SK-N-SH treated with all-trans-retinoic acid at 6 μM for 48 hours (cell line): ENCODE results near the gene HMGCS2.

ENCODE experiments used
- ARNTL ChIP-seq: fragments of 450-650 bp; formaldehyde crosslinking; IDR thresholded peaks from 2 replicates; pipeline ENCODE4 v1.5.0; 2020; ENCODE audit warnings: low read depth, mild to moderate bottlenecking, moderate library complexity, borderline replicate concordance
- BACH2 ChIP-seq: fragments of 250-450 bp; sonication (Bioruptor Pico); IDR thresholded peaks from 2 replicates; pipeline ENCODE4 v1.9.0; 2021; ENCODE audit warnings: mild to moderate bottlenecking, borderline replicate concordance
- CREB5 ChIP-seq: fragments of 250-450 bp; sonication (Bioruptor Pico); IDR thresholded peaks from 2 replicates; pipeline ENCODE4 v1.5.1; 2020; ENCODE audit warnings: low read depth, mild to moderate bottlenecking, moderate library complexity
- CSDC2 ChIP-seq: fragments of 250-450 bp; sonication (Bioruptor Pico); IDR thresholded peaks from 2 replicates; pipeline ENCODE4 v1.5.0; 2020; ENCODE audit warnings: mild to moderate bottlenecking, moderate library complexity
- CSRNP3 ChIP-seq: fragments of 250-450 bp; sonication (Bioruptor Pico); IDR thresholded peaks from 2 replicates; pipeline ENCODE4 v1.5.1; 2021; ENCODE audit warnings: mild to moderate bottlenecking, moderate library complexity
- ISL1 ChIP-seq: fragments of 250-450 bp; sonication (Bioruptor Pico); IDR thresholded peaks from 2 replicates; pipeline ENCODE4 v2.1.2; 2022; ENCODE audit warnings: mild to moderate bottlenecking, moderate library complexity
- PATZ1 ChIP-seq: fragments of 250-450 bp; sonication (Bioruptor Pico); IDR thresholded peaks from 2 replicates; pipeline ENCODE4 v1.8.0; 2020; ENCODE audit warnings: mild to moderate bottlenecking, moderate library complexity, borderline replicate concordance
- POU6F1 ChIP-seq: fragments of 250-450 bp; sonication (Bioruptor Pico); IDR thresholded peaks from 2 replicates; pipeline ENCODE4 v1.8.0; 2021; ENCODE audit warnings: low read depth, mild to moderate bottlenecking, moderate library complexity, borderline replicate concordance
- RARB ChIP-seq: fragments of 250-450 bp; sonication (Bioruptor Pico); IDR thresholded peaks from 2 replicates; pipeline ENCODE4 v1.8.0; 2021; ENCODE audit warnings: mild to moderate bottlenecking, moderate library complexity
- TCF4 ChIP-seq: fragments of 250-450 bp; sonication (Bioruptor Pico); IDR thresholded peaks from 2 replicates; pipeline ENCODE4 v1.8.0; 2021; ENCODE audit warnings: mild to moderate bottlenecking, moderate library complexity, borderline replicate concordance
- TSHZ2 ChIP-seq: fragments of 250-450 bp; sonication (Bioruptor Pico); IDR thresholded peaks from 2 replicates; pipeline ENCODE4 v1.5.0; 2020; ENCODE audit warnings: mild to moderate bottlenecking, moderate library complexity
- ZFP3 ChIP-seq: fragments of 250-450 bp; sonication (Bioruptor Pico); IDR thresholded peaks from 2 replicates; pipeline ENCODE4 v1.5.0; 2020; ENCODE audit warnings: mild to moderate bottlenecking, moderate library complexity
- ZFP30 ChIP-seq: fragments of 450-650 bp; formaldehyde crosslinking; IDR thresholded peaks from 2 replicates; pipeline ENCODE4 v1.5.0; 2022; ENCODE audit warnings: mild to moderate bottlenecking, moderate library complexity
- ZNF565 ChIP-seq: fragments of 450-650 bp; formaldehyde crosslinking; conservative IDR thresholded peaks from 2 replicates; pipeline ENCODE4 v1.5.0; 2020; ENCODE audit warnings: low read depth, mild to moderate bottlenecking, moderate library complexity

GRCh38 chr1:119783354-119784185, 14.9 kb upstream of the HMGCS2 start:
- TF ChIP-seq ZFP3, result no peak
- no peak for TF ChIP-seq ARNTL (CRISPR knock-in tag)
- TF ChIP-seq CSDC2 (CRISPR knock-in tag), result no peak
- no peak for TF ChIP-seq RARB (CRISPR knock-in tag)
- no peak for TF ChIP-seq PATZ1 (CRISPR knock-in tag)
- TF ChIP-seq ZNF565 (CRISPR knock-in tag), result no peak
- TF ChIP-seq BACH2 (CRISPR knock-in tag), result no peak
- no peak for TF ChIP-seq ISL1 (CRISPR knock-in tag)
- TF ChIP-seq TCF4, result no peak
- TF ChIP-seq TSHZ2 (CRISPR knock-in tag), result no peak
- no peak for TF ChIP-seq POU6F1 (CRISPR knock-in tag)
- TF ChIP-seq CREB5 (CRISPR knock-in tag), result no peak
- no peak for TF ChIP-seq CSRNP3
- TF ChIP-seq ZFP30 (CRISPR knock-in tag), result no peak
